Osteoblast (primary cell): ENCODE results near the gene WNT7A. TPM values are rescaled to one million over a fixed set of nuclear protein-coding genes. Genes with fewer than 3 reads are reported as not detected.

Experiments used
- DNase-seq: peaks from one replicate; pipeline ENCODE4 v3.0.0; 2011; ENCODE audit warnings: low spot score, mixed read lengths; ENCODE audit not compliant: insufficient read length; ENCODE audit errors: missing footprints
- H2AFZ ChIP-seq: 2 replicates; pipeline ENCODE4 v1.6.0; 2011; ENCODE audit warnings: mild to moderate bottlenecking, low read length
- H3K27ac ChIP-seq: 2 replicates; pipeline ENCODE4 v1.5.1; 2011; ENCODE audit warnings: mild to moderate bottlenecking, low read depth, low read length, moderate library complexity
- H3K27me3 ChIP-seq: 2 replicates; pipeline ENCODE4 v1.6.0; 2012; ENCODE audit warnings: mild to moderate bottlenecking, control low read depth, inconsistent platforms, low read length, moderate library complexity; ENCODE audit not compliant: insufficient read depth
- H3K36me3 ChIP-seq: 2 replicates; pipeline ENCODE4 v1.5.1; 2011; ENCODE audit warnings: mild to moderate bottlenecking, low read length, control low read depth, moderate library complexity; ENCODE audit not compliant: insufficient read depth
- H3K4me1 ChIP-seq: 2 replicates; pipeline ENCODE4 v1.5.1; 2011; ENCODE audit warnings: mild to moderate bottlenecking, low read length, control low read depth, moderate library complexity; ENCODE audit not compliant: insufficient read depth
- H3K4me2 ChIP-seq: 2 replicates; pipeline ENCODE4 v1.6.0; 2011; ENCODE audit warnings: mild to moderate bottlenecking, low read length; ENCODE audit not compliant: insufficient read depth
- H3K4me3 ChIP-seq: fragments of 200-600 bp; sonication (generic); 3 replicates; pipeline ENCODE4 v1.5.1; 2012; ENCODE audit warnings: mild to moderate bottlenecking, low read length, inconsistent platforms; ENCODE audit not compliant: insufficient read depth
- H3K79me2 ChIP-seq: 2 replicates; pipeline ENCODE4 v1.6.0; 2012; ENCODE audit warnings: mild to moderate bottlenecking, low read length, control low read depth, inconsistent platforms; ENCODE audit not compliant: insufficient read depth
- H3K9me3 ChIP-seq: 2 replicates; pipeline ENCODE4 v1.5.1; 2011; ENCODE audit warnings: low read depth, low read length, control low read depth
- H4K20me1 ChIP-seq: 2 replicates; pipeline ENCODE4 v1.6.0; 2012; ENCODE audit warnings: mild to moderate bottlenecking, low read length, control low read depth; ENCODE audit not compliant: insufficient read depth
- CTCF ChIP-seq: IDR thresholded peaks from 2 replicates; pipeline ENCODE4 v1.5.1; 2011; ENCODE audit warnings: mild to moderate bottlenecking, low read depth, low read length, moderate library complexity; ENCODE audit errors: extremely low read depth
- total RNA-seq: library from RNA; depleted of rRNA; stranded (reverse); fragments of >200 nt; gene quantifications from 2 replicates; pipeline ENCODE4 v1.2.3, GENCODE V29; 2012

WNT7A gene
- total RNA-seq, 1 donor = not detected

GRCh38 chr3:13895155-13896105, 15.6 kb upstream of the WNT7A start:
- no peak for TF ChIP-seq CTCF
- Histone ChIP-seq H3K36me3 (no peaks in the 10 kb centered on the region), H4K20me1 (no peaks in the 10 kb centered on the region), H2AFZ (peak overlapping the region; percentile 96), H3K4me3 (peak overlapping the region; percentile 78), H3K27me3 (peaks cover 9% of the 10 kb centered on the region), H3K4me1 (peaks cover 9% of the 10 kb centered on the region), H3K27ac (peak overlapping the region; percentile 35), H3K9me3 (no peaks in the 10 kb centered on the region), H3K79me2 (no peaks in the 10 kb centered on the region), H3K4me2 (peak overlapping the region; percentile 93)
- DNase-seq = peak; percentile 98

- Histone ChIP-seq H3K27me3 (peaks cover 9% of the 10 kb centered on the region), H3K79me2 (no peaks in the 10 kb centered on the region), H3K4me2 (peak overlapping the region; percentile 93), H3K4me3 (peak overlapping the region; percentile 78), H2AFZ (peak overlapping the region; percentile 66), H3K4me1 (peaks cover 9% of the 10 kb centered on the region), H3K9me3 (no peaks in the 10 kb centered on the region), H3K27ac (no peak overlapping the region), H4K20me1 (no peaks in the 10 kb centered on the region), H3K36me3 (no peaks in the 10 kb centered on the region)
- no peak for DNase-seq
- no peak for TF ChIP-seq CTCF
Measured at GRCh38 chr3:13894807-13895154, 14.9 kb upstream of the WNT7A start.

GRCh38 chr3:13894096-13894806, 14.4 kb upstream of the WNT7A start:
- no peaks in the 10 kb centered on the region for H4K20me1 ChIP-seq
- H3K36me3 ChIP-seq = no peaks in the 10 kb centered on the region
- no peaks in the 10 kb centered on the region for H3K9me3 ChIP-seq
- no peak for TF ChIP-seq CTCF
- no peak overlapping the region for H2AFZ ChIP-seq
- DNase-seq = peak; percentile 60
- no peak overlapping the region for H3K4me2 ChIP-seq
- H3K4me1 ChIP-seq = peaks cover 9% of the 10 kb centered on the region
- peaks cover 9% of the 10 kb centered on the region for H3K27me3 ChIP-seq
- no peak overlapping the region for H3K27ac ChIP-seq
- H3K79me2 ChIP-seq = no peaks in the 10 kb centered on the region
- no peak overlapping the region for H3K4me3 ChIP-seq

GRCh38 chr3:13892304-13892703, 12.4 kb upstream of the WNT7A start:
- peaks cover 9% of the 10 kb centered on the region for H3K4me1 ChIP-seq
- TF ChIP-seq CTCF = no peak
- H3K27me3 ChIP-seq = peaks cover 9% of the 10 kb centered on the region
- no peak overlapping the region for H3K4me2 ChIP-seq
- no peaks in the 10 kb centered on the region for H3K9me3 ChIP-seq
- no peak overlapping the region for H2AFZ ChIP-seq
- no peaks in the 10 kb centered on the region for H3K36me3 ChIP-seq
- no peaks in the 10 kb centered on the region for H4K20me1 ChIP-seq
- H3K79me2 ChIP-seq = no peaks in the 10 kb centered on the region
- no peak overlapping the region for H3K4me3 ChIP-seq
- DNase-seq = no peak
- no peak overlapping the region for H3K27ac ChIP-seq
